ENCODE data around the gene CNKSR3. TPM values are rescaled to one million over a fixed set of nuclear protein-coding genes. Genes with fewer than 3 reads are reported as not detected.
"Not testable (repeated sequence)": the region's sequence is repeated elsewhere in the genome, so short reads cannot be mapped to it uniquely, and the experiment has no call there.

The CNKSR3 gene
- total RNA-seq, 2 experiments from 2014 or later, result not detected

- H3K9me3 Mint-ChIP-seq (ENCODE audit: insufficient read depth), result no peaks in the 10 kb centered on the region
- no peaks in the 10 kb centered on the region for H3K4me1 Mint-ChIP-seq (ENCODE audit: low read depth)
- CTCF ChIA-PET, result no interaction called here
- H3K36me3 Mint-ChIP-seq (ENCODE audit: low read depth), result no peaks in the 10 kb centered on the region
- H3K4me3 Mint-ChIP-seq, result no peak overlapping the region
- DNase-seq (no peak), ATAC-seq (no peak)
- peaks cover 7% of the 10 kb centered on the region for H3K27me3 Mint-ChIP-seq (ENCODE audit: low read depth)
- POLR2A ChIA-PET, result no interaction called here
- H3K27ac Mint-ChIP-seq, result no peak overlapping the region
These were observed 10.9 kb upstream of the CNKSR3 start for GRCh38 chr6:154521412-154521811.

- CTCF ChIA-PET, result no interaction called here
- H3K4me1 Mint-ChIP-seq (ENCODE audit: low read depth), result no peaks in the 10 kb centered on the region
- no peaks in the 10 kb centered on the region for H3K9me3 Mint-ChIP-seq (ENCODE audit: insufficient read depth)
- POLR2A ChIA-PET, result no interaction called here
- H3K36me3 Mint-ChIP-seq (ENCODE audit: low read depth), result no peaks in the 10 kb centered on the region
- H3K4me3 Mint-ChIP-seq, result no peak overlapping the region
- no peak overlapping the region for H3K27ac Mint-ChIP-seq
- DNase-seq (no peak), ATAC-seq (no peak)
- peaks cover 7% of the 10 kb centered on the region for H3K27me3 Mint-ChIP-seq (ENCODE audit: low read depth)
These were observed 9.8 kb upstream of the CNKSR3 start for GRCh38 chr6:154520280-154520679.

- POLR2A ChIA-PET, result interaction anchor here (0.6 kb wide), 1 partner anchor 15 kb away, joined by 3 read pairs; no protein-coding TSS in a partner anchor
- no peak for DNase-seq
- no peak overlapping the region for H3K27ac Mint-ChIP-seq
- no peaks in the 10 kb centered on the region for H3K36me3 Mint-ChIP-seq (ENCODE audit: low read depth)
- no peaks in the 10 kb centered on the region for H3K4me1 Mint-ChIP-seq (ENCODE audit: low read depth)
- CTCF ChIA-PET, result no interaction called here
- H3K9me3 Mint-ChIP-seq (ENCODE audit: insufficient read depth), result no peaks in the 10 kb centered on the region
- H3K4me3 Mint-ChIP-seq, result no peak overlapping the region
- peaks cover 16% of the 10 kb centered on the region for H3K27me3 Mint-ChIP-seq (ENCODE audit: low read depth)
- ATAC-seq, result no peak
These were observed 7.9 kb upstream of the CNKSR3 start for GRCh38 chr6:154518396-154518795.

- Mint-ChIP-seq H3K27ac (no peak overlapping the region), H3K4me1 (ENCODE audit: low read depth) (peaks cover 3% of the 10 kb centered on the region), H3K4me3 (no peak overlapping the region), H3K36me3 (ENCODE audit: low read depth) (no peaks in the 10 kb centered on the region), H3K9me3 (ENCODE audit: insufficient read depth) (no peaks in the 10 kb centered on the region), H3K27me3 (ENCODE audit: low read depth) (peaks cover 30% of the 10 kb centered on the region)
- ChIA-PET CTCF (no interaction called here), POLR2A (no interaction called here)
- no peak for ATAC-seq
- no peak for DNase-seq
These were observed 5.8 kb upstream of the CNKSR3 start for GRCh38 chr6:154516276-154516675.

- Mint-ChIP-seq H3K9me3 (ENCODE audit: insufficient read depth) (no peaks in the 10 kb centered on the region), H3K27ac (no peak overlapping the region), H3K4me3 (no peak overlapping the region), H3K36me3 (ENCODE audit: low read depth) (no peaks in the 10 kb centered on the region), H3K4me1 (ENCODE audit: low read depth) (peaks cover 5% of the 10 kb centered on the region), H3K27me3 (ENCODE audit: low read depth) (peaks cover 32% of the 10 kb centered on the region)
- ATAC-seq (no peak), DNase-seq (no peak)
- CTCF ChIA-PET, result no interaction called here
- POLR2A ChIA-PET, result no interaction called here
These were observed 5.3 kb upstream of the CNKSR3 start for GRCh38 chr6:154515826-154516225.

GRCh38 chr6:154515076-154515475 lies 4.6 kb upstream of the CNKSR3 start:
- H3K36me3 Mint-ChIP-seq (ENCODE audit: low read depth); ATAC-seq; H3K27ac Mint-ChIP-seq; H3K4me3 Mint-ChIP-seq; POLR2A ChIA-PET; CTCF ChIA-PET; DNase-seq; H3K9me3 Mint-ChIP-seq (ENCODE audit: insufficient read depth); H3K4me1 Mint-ChIP-seq (ENCODE audit: low read depth): not testable (repeated sequence)
- peaks cover 34% of the 10 kb centered on the region for H3K27me3 Mint-ChIP-seq (ENCODE audit: low read depth)

GRCh38 chr6:154514481-154514880 lies 4.0 kb upstream of the CNKSR3 start:
- ATAC-seq (no peak), DNase-seq (no peak)
- CTCF ChIA-PET, result no interaction called here
- peaks cover 9% of the 10 kb centered on the region for H3K4me1 Mint-ChIP-seq (ENCODE audit: low read depth)
- no peaks in the 10 kb centered on the region for H3K9me3 Mint-ChIP-seq (ENCODE audit: insufficient read depth)
- H3K27me3 Mint-ChIP-seq (ENCODE audit: low read depth), result peaks cover 35% of the 10 kb centered on the region
- H3K4me3 Mint-ChIP-seq, result no peak overlapping the region
- no peak overlapping the region for H3K27ac Mint-ChIP-seq
- POLR2A ChIA-PET, result no interaction called here
- no peaks in the 10 kb centered on the region for H3K36me3 Mint-ChIP-seq (ENCODE audit: low read depth)

GRCh38 chr6:154513601-154514320 lies 3.3 kb upstream of the CNKSR3 start:
- Mint-ChIP-seq H3K9me3 (ENCODE audit: insufficient read depth) (no peaks in the 10 kb centered on the region), H3K27ac (no peak overlapping the region), H3K4me3 (no peak overlapping the region), H3K36me3 (ENCODE audit: low read depth) (no peaks in the 10 kb centered on the region), H3K4me1 (ENCODE audit: low read depth) (peaks cover 9% of the 10 kb centered on the region), H3K27me3 (ENCODE audit: low read depth) (peaks cover 42% of the 10 kb centered on the region)
- ChIA-PET POLR2A (no interaction called here), CTCF (no interaction called here)
- DNase-seq (no peak), ATAC-seq (no peak)

- no peaks in the 10 kb centered on the region for H3K9me3 Mint-ChIP-seq (ENCODE audit: insufficient read depth)
- no peak overlapping the region for H3K4me3 Mint-ChIP-seq
- POLR2A ChIA-PET, result no interaction called here
- H3K36me3 Mint-ChIP-seq (ENCODE audit: low read depth), result no peaks in the 10 kb centered on the region
- peaks cover 53% of the 10 kb centered on the region for H3K27me3 Mint-ChIP-seq (ENCODE audit: low read depth)
- CTCF ChIA-PET, result no interaction called here
- no peak overlapping the region for H3K27ac Mint-ChIP-seq
- peaks cover 9% of the 10 kb centered on the region for H3K4me1 Mint-ChIP-seq (ENCODE audit: low read depth)
- no peak for ATAC-seq
- DNase-seq, result no peak
These were observed 1.7 kb upstream of the CNKSR3 start for GRCh38 chr6:154512201-154512600.

GRCh38 chr6:154511791-154512190 lies 1.3 kb upstream of the CNKSR3 start:
- Mint-ChIP-seq H3K9me3 (ENCODE audit: insufficient read depth) (no peaks in the 10 kb centered on the region), H3K4me1 (ENCODE audit: low read depth) (peaks cover 9% of the 10 kb centered on the region), H3K27me3 (ENCODE audit: low read depth) (peaks cover 55% of the 10 kb centered on the region), H3K36me3 (ENCODE audit: low read depth) (no peaks in the 10 kb centered on the region), H3K4me3 (peak overlapping the region; percentile 12), H3K27ac (no peak overlapping the region)
- ChIA-PET CTCF (interaction anchor here (0.6 kb wide), 1 partner anchor 597 kb away, joined by 3 read pairs; no protein-coding TSS in a partner anchor), POLR2A (no interaction called here)
- no peak for DNase-seq
- no peak for ATAC-seq

- DNase-seq, result no peak
- POLR2A ChIA-PET, result interaction anchor here (0.8 kb wide), 1 partner anchor 9 kb away, joined by 3 read pairs; no protein-coding TSS in a partner anchor
- CTCF ChIA-PET, result no interaction called here
- ATAC-seq, result peak; percentile 42
- H3K9me3 Mint-ChIP-seq (ENCODE audit: insufficient read depth), result no peaks in the 10 kb centered on the region
- no peak overlapping the region for H3K27ac Mint-ChIP-seq
- H3K4me3 Mint-ChIP-seq, result peak overlapping the region; percentile 18
- H3K4me1 Mint-ChIP-seq (ENCODE audit: low read depth), result peaks cover 9% of the 10 kb centered on the region
- peaks cover 56% of the 10 kb centered on the region for H3K27me3 Mint-ChIP-seq (ENCODE audit: low read depth)
- no peaks in the 10 kb centered on the region for H3K36me3 Mint-ChIP-seq (ENCODE audit: low read depth)
These were observed 903 bp downstream of the CNKSR3 start for GRCh38 chr6:154509421-154510143.

GRCh38 chr6:154508573-154509375 lies 1.7 kb downstream of the CNKSR3 start:
- CTCF ChIA-PET, result interaction anchor here (1.2 kb wide), 1 partner anchor 14 kb away, joined by 3 read pairs; no protein-coding TSS in a partner anchor
- Mint-ChIP-seq H3K36me3 (ENCODE audit: low read depth) (no peaks in the 10 kb centered on the region), H3K27me3 (ENCODE audit: low read depth) (peaks cover 50% of the 10 kb centered on the region), H3K4me3 (no peak overlapping the region), H3K9me3 (ENCODE audit: insufficient read depth) (no peaks in the 10 kb centered on the region), H3K27ac (no peak overlapping the region), H3K4me1 (ENCODE audit: low read depth) (peaks cover 9% of the 10 kb centered on the region)
- DNase-seq (no peak), ATAC-seq (no peak)
- POLR2A ChIA-PET, result no interaction called here

All from activated CD8-positive, alpha-beta T cell treated with anti-CD3 and anti-CD28 coated beads, Interleukin-2, amount 10 ng/mL, durations not matched to agents 7 days and 5 days (primary cell).